GM18907 (cell line): ENCODE results near the gene CDC25B.

Source experiments
- ATAC-seq: cut with Tn5 transposase; IDR thresholded peaks from one replicate; pipeline ENCODE4 v1.9.1; 2021; ENCODE audit warnings: mild to moderate bottlenecking, moderate library complexity; ENCODE audit not compliant: unreplicated experiment

Gene CDC25B

GRCh38 chr20:3802524-3803239 lies 6.6 kb downstream of the CDC25B start:
- no peak for ATAC-seq

GRCh38 chr20:3803289-3803688 lies 7.2 kb downstream of the CDC25B start:
- ATAC-seq: no peak

GRCh38 chr20:3803854-3804253 lies 7.7 kb downstream of the CDC25B start:
- no peak for ATAC-seq

GRCh38 chr20:3804254-3804751 lies 8.2 kb downstream of the CDC25B start:
- ATAC-seq: no peak

GRCh38 chr20:3804781-3805180 lies 8.7 kb downstream of the CDC25B start:
- ATAC-seq: no peak

- no peak for ATAC-seq
Observed at GRCh38 chr20:3808544-3808943, 12.4 kb downstream of the CDC25B start.

- ATAC-seq: no peak
Observed at GRCh38 chr20:3811467-3812258, 15.6 kb downstream of the CDC25B start.

- ATAC-seq: no peak
Observed at GRCh38 chr20:3812259-3812681, 16.2 kb downstream of the CDC25B start.

GRCh38 chr20:3812975-3813847 lies 17.1 kb downstream of the CDC25B start:
- ATAC-seq: no peak

GRCh38 chr20:3813848-3814581 lies 17.9 kb downstream of the CDC25B start:
- ATAC-seq: no peak

- no peak for ATAC-seq
Observed at GRCh38 chr20:3814928-3815495, 18.9 kb downstream of the CDC25B start.

GRCh38 chr20:3815703-3816315 lies 19.7 kb downstream of the CDC25B start:
- no peak for ATAC-seq

- ATAC-seq: no peak
Observed at GRCh38 chr20:3818155-3819151, 22.3 kb downstream of the CDC25B start.

- no peak for ATAC-seq
Observed at GRCh38 chr20:3819411-3820047, 23.4 kb downstream of the CDC25B start.

GRCh38 chr20:3820048-3820900 lies 24.2 kb downstream of the CDC25B start, which contains the start of gene AP5S1:
Gene AP5S1, plus strand, starts transcription at chr20:3820547. Its CDS starts 1,571 bp downstream, at chr20:3822118.
- peak; percentile 77 for ATAC-seq

GRCh38 chr20:3820901-3821727 lies 25.0 kb downstream of the CDC25B start:
- no peak for ATAC-seq
